Right cardiac atrium (tissue), 5 donors: Measurements from ENCODE around the gene EIF5AL1. TPM values are rescaled to one million over a fixed set of nuclear protein-coding genes. Genes with fewer than 3 reads are reported as not detected.

Experiments used
- ATAC-seq, 2 donors: fragments of 200-7000 bp; cut with Tn5 transposase; one replicate each; pipeline versions ENCODE4 v1.8.0 to v1.9.1; 2020; ENCODE audit warnings: moderate library complexity in 2 of 2, mild to moderate bottlenecking in 1 of 2
- DNase-seq, 3 donors: peaks; one replicate each; pipeline ENCODE4 v3.0.0-alpha.2; 2020
- H3K27ac ChIP-seq: one replicate; pipeline ENCODE4 v1.5.1; 2013; ENCODE audit warnings: mild to moderate bottlenecking, low read length, control low read depth, moderate library complexity
- H3K27me3 ChIP-seq: one replicate; pipeline ENCODE4 v1.6.1; 2013; ENCODE audit not compliant: control insufficient read depth, insufficient read depth
- H3K4me1 ChIP-seq: one replicate; pipeline ENCODE4 v1.6.1; 2013; ENCODE audit warnings: low read length; ENCODE audit not compliant: control insufficient read depth, insufficient read depth
- H3K4me3 ChIP-seq: one replicate; pipeline ENCODE4 v1.5.1; 2013; ENCODE audit warnings: low read length, control low read depth
- H3K9me3 ChIP-seq: one replicate; pipeline ENCODE4 v1.6.1; 2013; ENCODE audit warnings: low read length; ENCODE audit not compliant: control insufficient read depth
- WGBS: extraction: QIAGEN DNeasy Blood & Tissue Kit; methylation state at CpG from one replicate; pipeline ENCODE4 v1.1.7; 2013; 5-methylcytosine and 5-hydroxymethylcytosine counted together
- intact Hi-C, 4 donors: fragments of 100-400 bp; cut with DNase I; formaldehyde crosslinking; loops; one replicate each; pipeline versions ENCODE4 v1.11.0 to v1.14.0; 2022 to 2023
- polyA plus RNA-seq: library from polyadenylated mRNA; stranded (reverse); fragments of 200-250 nt; gene quantifications from one replicate; pipeline ENCODE4 v1.2.3, GENCODE V29; 2013
- total RNA-seq, 4 donors: library from RNA; stranded (reverse); fragmentation: NEBNext Ultra II Directional; extraction: Animal tissue kit (Norgen Biotek cat#: 25700); gene quantifications; one replicate each; pipeline ENCODE4 v1.2.1, GENCODE V29; 2021
- donor health status: healthy with polysubstance abuse.
- donor health status: DM: no; HTN: yes; CAD: no.
- donor health status: DM: no; HTN: no; CAD: no.
- donor health status: DM: no; HTN: yes; CAD: no; lungs with severe emphysema.
- donor health status: DM: yes; HTN: yes; CAD: no.

Gene EIF5AL1
- total and polyA plus RNA-seq, 5 donors, result 0.09 to 0.57 (median 0.32) TPM; not detected in 1

GRCh38 chr10:79473496-79474095 is 38.7 kb upstream of the EIF5AL1 start:
- H3K27ac ChIP-seq, result no peak overlapping the region
- DNase-seq (no peak), ATAC-seq (no peak)
- 87% methylated on average over 5 of the region's 5 CpGs for WGBS
- no peaks in the 10 kb centered on the region for H3K4me1 ChIP-seq
- intact Hi-C loops, result loop anchor here in 1 of 4 donors (5.0 kb wide), 1 partner anchor 96 kb away; no protein-coding TSS in a partner anchor
- H3K4me3 ChIP-seq, result no peak overlapping the region
- no peaks in the 10 kb centered on the region for H3K9me3 ChIP-seq
- H3K27me3 ChIP-seq, result no peaks in the 10 kb centered on the region

DNA sequence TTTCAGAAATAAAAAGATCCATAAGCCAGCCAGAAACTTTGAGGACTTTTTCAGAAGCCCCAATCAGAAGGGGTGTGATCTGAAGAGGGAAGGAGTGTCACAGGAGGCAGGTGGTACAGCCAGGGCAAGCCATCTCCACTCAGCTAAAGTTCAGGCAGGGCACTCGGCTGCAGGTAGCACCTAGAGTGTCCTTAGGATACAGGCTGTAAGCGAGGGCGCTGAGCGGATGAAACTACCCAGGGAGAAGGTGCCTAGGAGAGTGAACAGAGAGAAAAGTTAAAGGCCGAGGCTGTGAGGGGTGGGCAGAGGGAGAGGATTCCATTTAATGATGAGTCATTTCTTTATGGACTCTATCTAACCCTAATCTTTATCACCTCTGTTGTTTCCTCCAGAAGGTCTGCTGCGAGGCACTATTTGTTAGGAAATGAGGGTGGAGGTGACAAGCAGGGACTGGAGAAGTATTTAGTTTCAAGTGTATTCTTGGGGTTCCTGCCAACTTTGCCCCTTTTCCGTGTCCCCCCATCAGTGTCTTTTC is 37.1 kb upstream of the EIF5AL1 start:
- 91% methylated on average over 7 of the region's 7 CpGs for WGBS
- intact Hi-C loops, result no loop called here
- H3K27ac ChIP-seq, result no peak overlapping the region
- DNase-seq, result no peak
- H3K4me3 ChIP-seq, result no peak overlapping the region
- no peaks in the 10 kb centered on the region for H3K9me3 ChIP-seq
- no peaks in the 10 kb centered on the region for H3K27me3 ChIP-seq
- no peak for ATAC-seq
- H3K4me1 ChIP-seq, result no peaks in the 10 kb centered on the region

- H3K4me1 ChIP-seq, result no peaks in the 10 kb centered on the region
- H3K9me3 ChIP-seq, result no peaks in the 10 kb centered on the region
- DNase-seq, result no peak
- no peak overlapping the region for H3K4me3 ChIP-seq
- 86% methylated on average over 3 of the region's 3 CpGs for WGBS
- ATAC-seq, result no peak
- intact Hi-C loops, result no loop called here
- H3K27me3 ChIP-seq, result no peaks in the 10 kb centered on the region
- H3K27ac ChIP-seq, result no peak overlapping the region
Observed at GRCh38 chr10:79475877-79476276, 36.5 kb upstream of the EIF5AL1 start.

GRCh38 chr10:79476645-79477044 is 35.7 kb upstream of the EIF5AL1 start:
- no peak overlapping the region for H3K27ac ChIP-seq
- no peaks in the 10 kb centered on the region for H3K27me3 ChIP-seq
- no peak for ATAC-seq
- no peak overlapping the region for H3K4me3 ChIP-seq
- no peaks in the 10 kb centered on the region for H3K4me1 ChIP-seq
- H3K9me3 ChIP-seq, result no peaks in the 10 kb centered on the region
- intact Hi-C loops, result no loop called here
- no peak for DNase-seq

DNA sequence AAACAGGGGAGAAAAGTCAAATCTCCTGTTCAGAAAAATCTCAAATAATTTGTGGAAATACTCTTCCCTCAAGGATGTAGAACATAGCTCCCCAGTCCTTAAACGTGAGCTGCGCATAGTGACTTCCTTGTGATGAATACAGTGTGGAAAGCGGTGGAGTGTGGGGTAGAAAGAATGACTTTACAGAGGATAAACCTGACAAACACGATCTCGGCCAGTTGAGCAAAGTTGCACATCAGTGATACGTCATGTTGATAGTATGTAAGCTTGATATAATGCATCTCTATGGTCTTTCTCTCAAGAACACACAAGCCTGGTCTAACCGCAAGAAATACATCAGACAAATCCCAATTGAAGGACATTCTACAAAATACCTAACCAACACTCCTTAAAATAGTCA is 34.9 kb upstream of the EIF5AL1 start:
- Histone ChIP-seq H3K27ac (no peak overlapping the region), H3K9me3 (no peaks in the 10 kb centered on the region), H3K4me1 (no peaks in the 10 kb centered on the region), H3K4me3 (no peak overlapping the region), H3K27me3 (no peaks in the 10 kb centered on the region)
- no peak for DNase-seq
- 91% methylated on average over 7 of the region's 7 CpGs for WGBS
- intact Hi-C loops, result no loop called here
- no peak for ATAC-seq

- ATAC-seq (no peak), DNase-seq (no peak)
- intact Hi-C loops, result no loop called here
- no peaks in the 10 kb centered on the region for H3K27me3 ChIP-seq
- 87% methylated on average over 3 of the region's 3 CpGs for WGBS
- no peaks in the 10 kb centered on the region for H3K9me3 ChIP-seq
- no peak overlapping the region for H3K27ac ChIP-seq
- H3K4me1 ChIP-seq, result no peaks in the 10 kb centered on the region
- H3K4me3 ChIP-seq, result no peak overlapping the region
Observed at GRCh38 chr10:79479283-79479909, 32.9 kb upstream of the EIF5AL1 start.

- WGBS, result 93% methylated on average over 1 of the region's 1 CpG
- no peaks in the 10 kb centered on the region for H3K27me3 ChIP-seq
- no peaks in the 10 kb centered on the region for H3K9me3 ChIP-seq
- H3K4me3 ChIP-seq, result no peak overlapping the region
- DNase-seq (no peak), ATAC-seq (no peak)
- no peaks in the 10 kb centered on the region for H3K4me1 ChIP-seq
- intact Hi-C loops, result no loop called here
- H3K27ac ChIP-seq, result no peak overlapping the region
Observed at GRCh38 chr10:79482304-79482703, 30.0 kb upstream of the EIF5AL1 start.

DNA sequence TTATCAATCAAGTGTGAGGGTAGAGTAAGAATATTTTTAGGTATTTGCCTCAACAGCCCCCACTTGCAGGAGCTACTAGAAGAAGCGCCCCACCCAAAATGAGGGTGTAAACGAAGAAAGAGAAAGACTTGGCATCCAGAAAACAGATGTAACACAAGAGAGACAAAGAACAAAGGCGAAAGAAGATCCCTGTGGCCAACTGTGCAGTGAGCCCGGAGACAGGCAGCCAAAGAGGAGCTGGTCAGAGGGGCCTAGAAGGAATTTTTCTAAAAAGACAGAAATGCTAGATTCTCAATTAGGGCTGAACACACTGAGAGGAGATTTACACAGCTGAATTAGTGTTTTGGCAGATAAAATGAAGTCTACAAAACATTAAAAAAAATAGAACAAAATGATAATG is 29.6 kb upstream of the EIF5AL1 start:
- WGBS, result 75% methylated on average over 4 of the region's 4 CpGs
- no peaks in the 10 kb centered on the region for H3K9me3 ChIP-seq
- H3K4me3 ChIP-seq, result no peak overlapping the region
- DNase-seq (no peak), ATAC-seq (no peak)
- H3K27me3 ChIP-seq, result no peaks in the 10 kb centered on the region
- intact Hi-C loops, result no loop called here
- H3K4me1 ChIP-seq, result no peaks in the 10 kb centered on the region
- H3K27ac ChIP-seq, result no peak overlapping the region

DNA sequence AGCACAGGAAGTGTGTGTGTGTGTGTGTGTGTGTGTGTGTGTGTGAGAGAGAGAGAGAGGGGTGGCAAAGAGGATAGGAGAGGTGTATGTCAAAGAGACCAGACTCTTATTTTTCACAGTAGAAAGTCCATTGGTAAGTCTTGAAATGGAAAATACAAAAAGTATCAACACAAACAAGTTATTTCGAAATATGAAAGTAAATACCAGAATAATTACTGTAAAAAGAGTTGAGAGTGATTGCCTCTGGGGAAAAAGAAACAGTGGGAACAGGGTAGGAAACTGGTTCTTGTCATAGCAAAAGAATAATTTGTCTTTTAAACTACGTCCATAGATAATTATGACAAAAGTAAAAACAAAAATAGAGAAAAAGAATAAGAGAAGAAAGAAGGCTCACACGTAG is 29.0 kb upstream of the EIF5AL1 start:
- Histone ChIP-seq H3K4me1 (no peaks in the 10 kb centered on the region), H3K27ac (peak overlapping the region; percentile 33), H3K4me3 (no peak overlapping the region), H3K27me3 (no peaks in the 10 kb centered on the region), H3K9me3 (no peaks in the 10 kb centered on the region)
- no peak for DNase-seq
- intact Hi-C loops, result no loop called here
- 58% methylated on average over 3 of the region's 3 CpGs for whole genome bisulfite sequencing
- no peak for ATAC-seq

GRCh38 chr10:79483948-79484347 is 28.4 kb upstream of the EIF5AL1 start:
- Histone ChIP-seq H3K4me1 (no peaks in the 10 kb centered on the region), H3K9me3 (no peaks in the 10 kb centered on the region), H3K27ac (peak overlapping the region; percentile 38), H3K27me3 (no peaks in the 10 kb centered on the region), H3K4me3 (no peak overlapping the region)
- intact Hi-C loops, result no loop called here
- ATAC-seq (peak; percentile 59 to 69), DNase-seq (peak; percentile 72 to 92 (median 92))
- 48% methylated on average over 2 of the region's 2 CpGs for WGBS

DNA sequence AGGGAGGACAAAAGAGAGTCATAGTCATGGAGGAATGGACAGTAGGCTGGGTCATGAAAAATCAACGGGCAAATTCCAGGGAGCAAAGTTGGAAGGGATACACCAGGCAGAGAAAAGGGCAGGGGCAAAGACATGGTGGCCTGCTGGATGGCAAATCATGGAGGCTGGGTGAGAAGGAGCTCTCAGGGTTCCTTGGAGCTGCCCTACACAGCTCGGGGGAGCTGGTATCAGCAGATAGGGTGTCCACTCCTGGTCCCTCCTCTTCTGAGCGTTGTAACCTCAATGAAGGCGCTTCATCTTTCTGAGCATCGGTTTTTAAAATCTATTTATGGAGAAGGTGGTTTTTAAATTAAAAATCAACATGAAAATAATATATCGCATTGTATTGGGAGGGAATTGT is 27.9 kb upstream of the EIF5AL1 start:
- H3K27me3 ChIP-seq, result no peaks in the 10 kb centered on the region
- H3K27ac ChIP-seq, result peak overlapping the region; percentile 51
- H3K4me3 ChIP-seq, result no peak overlapping the region
- 88% methylated on average over 6 of the region's 6 CpGs for WGBS
- no peaks in the 10 kb centered on the region for H3K9me3 ChIP-seq
- ATAC-seq (no peak), DNase-seq (no peak)
- no peaks in the 10 kb centered on the region for H3K4me1 ChIP-seq
- intact Hi-C loops, result no loop called here
